ENCODE measurements around the gene IMP3. TPM values are rescaled to one million over a fixed set of nuclear protein-coding genes. Genes with fewer than 3 reads are reported as not detected.
A peak's percentile ranks its signal among the peaks of the same experiment; 100 is the strongest.
"Not testable (repeated sequence)": the region's sequence is repeated elsewhere in the genome, so short reads cannot be mapped to it uniquely, and the experiment has no call there.

The IMP3 gene
- total and polyA plus RNA-seq, 2 experiments from 2014 or later, result 105 to 116 TPM

GRCh38 chr15:75639191-75639708, 774 bp downstream of the IMP3 start:
- Histone ChIP-seq H3K4me1 (ENCODE audit: low read depth) (no peaks in the 10 kb centered on the region), H3K9me3 (ENCODE audit: low read depth) (no peaks in the 10 kb centered on the region), H3K27me3 (no peaks in the 10 kb centered on the region), H3K4me3 (peak overlapping the region; percentile 75), H3K27ac (peak overlapping the region; percentile 86), H3K36me3 (no peaks in the 10 kb centered on the region)
- peak in 1 of 2 donors; percentile 35 for DNase-seq (ENCODE audit: low read depth in 1 of 2, low spot score in 1 of 2)
- TF ChIP-seq CTCF (IDR thresholded peaks at IDR 0.05; ENCODE audit: low read depth, low read length), result no peak

DNA sequence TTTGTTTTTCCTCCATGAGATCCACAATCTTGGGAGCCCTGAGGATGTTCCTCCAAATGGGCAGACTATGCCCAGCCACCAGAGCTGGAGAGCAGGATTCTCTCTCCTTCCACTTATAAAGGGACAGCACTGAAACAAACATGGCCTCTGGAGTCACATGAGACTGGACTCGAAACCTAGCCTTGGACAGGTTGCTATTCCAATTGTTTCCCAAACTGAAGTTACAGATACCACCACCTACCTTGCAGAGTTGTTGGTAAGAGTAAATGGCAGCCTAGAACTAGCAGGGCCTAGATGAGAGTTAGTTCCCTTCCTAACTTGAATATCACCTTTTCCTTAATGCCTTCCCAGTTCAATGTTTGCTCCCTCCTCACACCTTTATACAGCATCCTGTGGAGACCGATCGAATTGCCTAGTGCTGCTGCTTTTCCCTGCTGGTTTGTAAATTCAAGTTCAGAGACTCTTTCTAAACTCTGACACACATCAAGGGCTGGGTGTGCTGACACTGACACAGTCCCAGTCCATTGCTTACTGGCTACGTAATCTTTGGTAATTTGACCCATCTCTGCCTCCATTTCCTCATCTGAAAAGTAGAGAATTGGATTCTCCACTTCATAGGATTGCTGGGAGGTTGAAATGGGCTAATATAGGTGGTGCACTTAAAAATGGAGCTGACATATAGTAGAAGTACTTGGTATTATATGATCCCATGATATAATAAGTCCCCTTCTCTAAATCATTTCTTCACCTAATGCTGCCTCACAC, 2.6 kb downstream of the IMP3 start:
- Histone ChIP-seq H3K36me3 (no peaks in the 10 kb centered on the region), H3K4me1 (ENCODE audit: low read depth) (no peaks in the 10 kb centered on the region), H3K27ac (no peak overlapping the region), H3K9me3 (ENCODE audit: low read depth) (no peaks in the 10 kb centered on the region), H3K4me3 (no peak overlapping the region), H3K27me3 (no peaks in the 10 kb centered on the region)
- no peak for DNase-seq (ENCODE audit: low read depth in 1 of 2, low spot score in 1 of 2)
- no peak for TF ChIP-seq CTCF (IDR thresholded peaks at IDR 0.05; ENCODE audit: low read depth, low read length)

DNA sequence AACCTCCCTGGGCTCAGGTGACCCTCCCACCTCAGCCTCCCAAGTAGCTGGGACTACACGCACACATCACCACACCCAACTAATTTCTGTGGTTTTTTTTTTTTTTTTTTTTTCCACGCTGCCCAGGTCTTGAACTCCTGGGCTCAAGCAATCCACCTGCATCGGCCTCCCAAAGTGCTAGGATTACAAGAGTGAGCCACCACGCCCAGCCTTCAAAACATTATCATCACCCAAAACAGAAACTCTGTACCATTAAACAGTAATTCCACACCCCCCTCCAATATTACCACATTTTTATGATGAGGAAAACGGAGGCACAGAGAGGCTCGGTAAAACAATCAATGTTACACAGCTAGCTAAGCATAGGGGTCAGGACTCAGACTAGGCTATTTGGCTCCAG, 4.0 kb downstream of the IMP3 start:
- no peak for DNase-seq (ENCODE audit: low read depth in 1 of 2, low spot score in 1 of 2)
- Histone ChIP-seq H3K9me3 (ENCODE audit: low read depth) (no peaks in the 10 kb centered on the region), H3K27me3 (no peaks in the 10 kb centered on the region), H3K27ac (no peak overlapping the region), H3K36me3 (no peaks in the 10 kb centered on the region), H3K4me3 (no peak overlapping the region), H3K4me1 (ENCODE audit: low read depth) (no peaks in the 10 kb centered on the region)
- TF ChIP-seq CTCF (IDR thresholded peaks at IDR 0.05; ENCODE audit: low read depth, low read length), result no peak

DNA sequence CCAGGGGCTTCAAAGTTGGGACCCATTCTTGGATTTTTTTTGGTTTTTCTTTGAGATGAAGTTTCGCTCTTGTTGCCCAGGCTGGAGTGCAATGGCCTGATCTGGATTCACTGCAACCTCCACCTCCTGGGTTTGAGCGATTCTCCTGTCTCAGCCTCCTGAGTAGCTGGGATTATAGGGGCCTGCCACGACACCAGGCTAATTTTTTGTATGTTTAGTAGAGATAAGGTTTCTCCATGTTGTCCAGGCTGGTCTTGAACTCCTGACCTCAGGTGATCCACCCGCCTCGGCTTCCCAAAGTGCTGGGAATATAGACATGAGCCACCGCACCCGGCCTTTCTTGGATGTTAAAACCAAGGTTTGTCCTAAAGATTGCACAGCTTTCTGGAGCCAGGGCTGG, 6.1 kb downstream of the IMP3 start:
- DNase-seq (ENCODE audit: low read depth in 1 of 2, low spot score in 1 of 2); H3K4me1 ChIP-seq (ENCODE audit: low read depth); H3K4me3 ChIP-seq; H3K27me3 ChIP-seq; H3K9me3 ChIP-seq (ENCODE audit: low read depth); H3K36me3 ChIP-seq: not testable (repeated sequence)
- peak overlapping the region; percentile 10 for H3K27ac ChIP-seq

GRCh38 chr15:75631935-75632334, 8.1 kb downstream of the IMP3 start:
- no peaks in the 10 kb centered on the region for H3K36me3 ChIP-seq
- H3K27ac ChIP-seq, result no peak overlapping the region
- no peak for DNase-seq (ENCODE audit: low read depth in 1 of 2, low spot score in 1 of 2)
- H3K9me3 ChIP-seq (ENCODE audit: low read depth), result no peaks in the 10 kb centered on the region
- TF ChIP-seq CTCF (IDR thresholded peaks at IDR 0.05; ENCODE audit: low read depth, low read length), result no peak
- no peaks in the 10 kb centered on the region for H3K4me1 ChIP-seq (ENCODE audit: low read depth)
- H3K4me3 ChIP-seq, result no peak overlapping the region
- no peaks in the 10 kb centered on the region for H3K27me3 ChIP-seq

GRCh38 chr15:75625542-75626347, 14.3 kb downstream of the IMP3 start, which contains the start of gene SNUPN:
Gene SNUPN, minus strand, starts transcription at chr15:75625725. Its CDS starts 4,674 bp downstream, at chr15:75621051.
- TF ChIP-seq CTCF (IDR thresholded peaks at IDR 0.05; ENCODE audit: low read depth, low read length), result no peak
- no peaks in the 10 kb centered on the region for H3K4me1 ChIP-seq (ENCODE audit: low read depth)
- no peaks in the 10 kb centered on the region for H3K9me3 ChIP-seq (ENCODE audit: low read depth)
- H3K4me3 ChIP-seq, result peak within 1 kb of the TSS; percentile 90
- peak within 1 kb of the TSS; percentile 92 for H3K27ac ChIP-seq
- H3K27me3 ChIP-seq, result no peaks in the 10 kb centered on the region
- peak; percentile 95 to 96 for DNase-seq (ENCODE audit: low read depth in 1 of 2, low spot score in 1 of 2)
- no peaks in the 10 kb centered on the region for H3K36me3 ChIP-seq

All from cardiac muscle cell (in vitro differentiated cells and primary cell).